ENCODE measurements around the gene POC5.

DNA sequence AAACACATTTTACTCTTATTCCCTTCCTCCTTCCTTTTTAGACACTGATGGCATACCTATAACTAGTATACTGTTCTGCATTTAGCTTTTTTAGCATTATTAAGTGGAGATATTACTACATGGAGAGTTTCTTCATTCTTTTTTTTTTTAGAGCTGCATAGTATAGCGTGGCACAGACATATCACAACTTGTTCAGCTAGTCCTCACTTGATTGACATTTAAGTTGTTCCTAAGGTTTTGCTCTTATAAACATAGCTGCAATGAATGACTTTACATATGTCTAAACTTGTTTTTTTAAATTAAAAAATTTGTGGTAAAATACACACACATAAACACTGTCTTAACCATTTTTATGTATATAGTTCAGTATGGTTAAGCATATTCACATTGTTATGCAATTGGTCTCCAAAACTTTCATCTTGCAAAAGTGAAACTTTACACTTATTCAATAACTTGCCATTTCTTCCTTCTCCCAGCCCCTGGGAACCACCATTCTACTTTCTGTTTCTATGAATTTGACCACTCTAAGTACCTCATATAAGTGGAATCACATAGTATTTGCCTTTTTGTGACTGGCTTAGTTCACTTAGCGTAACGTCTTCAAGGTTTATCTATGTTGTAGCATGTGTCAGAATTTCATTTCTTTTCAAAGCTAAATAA is 57.3 kb downstream of the POC5 start:
- TF ChIP-seq BHLHE40 (IDR thresholded peaks at IDR 0.05; ENCODE audit: low read depth, low read length), result no peak
- no peak for TF ChIP-seq CTCF (conservative IDR thresholded peaks at IDR 0.05; ENCODE audit: low read depth, low read length)
- TF ChIP-seq CEBPB (IDR thresholded peaks at IDR 0.05; ENCODE audit: low read depth, low read length), result no peak
- TF ChIP-seq RFX5 (IDR thresholded peaks at IDR 0.05; ENCODE audit: low read depth, low read length), result no peak
- TF ChIP-seq MAFK (IDR thresholded peaks at IDR 0.05; ENCODE audit: low read depth, low read length), result no peak

All from IMR-90 (cell line).